SJCRH30 (cell line): Measurements from ENCODE around the gene ZNF544. TPM values are rescaled to one million over a fixed set of nuclear protein-coding genes. Genes with fewer than 3 reads are reported as not detected.
"Not testable (repeated sequence)": the region's sequence is repeated elsewhere in the genome, so short reads cannot be mapped to it uniquely, and the experiment has no call there.

Source experiments
- DNase-seq, 2 experiments: peaks; one replicate each; pipeline ENCODE4 v3.0.0-alpha.2; 2015 to 2020
- H3K27ac ChIP-seq: fragments of 250-450 bp; sonication (Bioruptor Pico); 2 replicates; pipeline ENCODE4 v1.5.1; 2020; ENCODE audit warnings: mild to moderate bottlenecking, moderate library complexity
- H3K27me3 ChIP-seq: fragments of 250-450 bp; sonication (Bioruptor Pico); 2 replicates; pipeline ENCODE4 v1.5.1; 2020; ENCODE audit warnings: mild to moderate bottlenecking, moderate library complexity
- H3K36me3 ChIP-seq: fragments of 250-450 bp; sonication (Bioruptor Pico); 2 replicates; pipeline ENCODE4 v1.5.1; 2020; ENCODE audit warnings: mild to moderate bottlenecking, moderate library complexity
- H3K4me1 ChIP-seq: fragments of 250-450 bp; sonication (Bioruptor Pico); 2 replicates; pipeline ENCODE4 v1.5.1; 2020; ENCODE audit warnings: mild to moderate bottlenecking, moderate library complexity
- H3K4me3 ChIP-seq: fragments of 250-450 bp; sonication (Bioruptor Pico); 2 replicates; pipeline ENCODE4 v1.5.1; 2020; ENCODE audit warnings: mild to moderate bottlenecking, moderate library complexity
- H3K9me3 ChIP-seq: fragments of 250-450 bp; sonication (Bioruptor Pico); replicated peaks from 2 replicates; pipeline ENCODE4 v1.5.1; 2020; ENCODE audit warnings: mild to moderate bottlenecking, moderate library complexity
- total RNA-seq: library from RNA; depleted of rRNA; stranded (reverse); fragments of >200 nt; shearing (Covaris generic); gene quantifications from 2 replicates; pipeline ENCODE4 v1.2.3, GENCODE V29; 2014

The ZNF544 gene
- total RNA-seq, 1 experiment from 2014 or later: 40.5 TPM

GRCh38 chr19:58218899-58219298 is 9.8 kb upstream of the ZNF544 start:
- Histone ChIP-seq H3K9me3 (peaks cover 3% of the 10 kb centered on the region; the same call in 1 of the 2 replicates), H3K27me3 (no peaks in the 10 kb centered on the region), H3K36me3 (peaks cover 4% of the 10 kb centered on the region), H3K4me1 (no peaks in the 10 kb centered on the region), H3K4me3 (no peak overlapping the region), H3K27ac (no peak overlapping the region)
- peak; percentile 19 to 43 for DNase-seq

DNA sequence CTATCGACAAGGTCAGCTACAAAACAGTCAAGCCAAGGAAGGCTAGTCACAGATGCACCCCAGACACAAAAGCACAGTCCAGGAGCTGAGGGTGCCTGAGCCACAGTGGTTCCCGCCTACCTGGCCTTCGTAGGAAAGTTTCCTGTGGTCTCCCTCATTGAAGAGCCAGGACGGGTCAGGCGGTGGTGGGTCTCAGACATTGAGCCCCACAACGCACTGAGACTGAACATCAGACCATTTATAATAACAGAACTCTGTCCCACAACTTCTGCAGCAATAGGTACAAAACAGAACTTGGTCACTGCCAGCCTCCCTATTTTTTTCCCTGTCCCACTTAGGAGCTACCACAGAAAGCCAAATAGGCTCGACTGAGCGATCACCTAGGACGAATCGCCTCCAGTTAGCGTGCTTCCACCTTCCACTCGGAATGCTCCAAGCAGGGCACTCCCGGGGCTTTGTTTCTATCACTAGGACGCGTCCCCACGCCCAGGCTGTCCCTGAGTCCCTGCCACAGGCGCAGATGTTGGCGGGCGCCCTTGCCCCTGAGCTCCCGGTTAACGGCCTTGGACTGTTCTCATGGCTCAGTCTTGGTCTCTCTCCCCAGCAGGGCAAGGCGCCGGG is 640 bp upstream of the ZNF544 start:
- H3K36me3 ChIP-seq: peaks cover 35% of the 10 kb centered on the region
- peak overlapping the region; percentile 71 for H3K27ac ChIP-seq
- DNase-seq: peak in 1 of 2 experiments; percentile 30
- H3K4me1 ChIP-seq: no peaks in the 10 kb centered on the region
- no peaks in the 10 kb centered on the region for H3K27me3 ChIP-seq
- peak overlapping the region; percentile 99 for H3K4me3 ChIP-seq
- H3K9me3 ChIP-seq: peaks cover 15% of the 10 kb centered on the region

DNA sequence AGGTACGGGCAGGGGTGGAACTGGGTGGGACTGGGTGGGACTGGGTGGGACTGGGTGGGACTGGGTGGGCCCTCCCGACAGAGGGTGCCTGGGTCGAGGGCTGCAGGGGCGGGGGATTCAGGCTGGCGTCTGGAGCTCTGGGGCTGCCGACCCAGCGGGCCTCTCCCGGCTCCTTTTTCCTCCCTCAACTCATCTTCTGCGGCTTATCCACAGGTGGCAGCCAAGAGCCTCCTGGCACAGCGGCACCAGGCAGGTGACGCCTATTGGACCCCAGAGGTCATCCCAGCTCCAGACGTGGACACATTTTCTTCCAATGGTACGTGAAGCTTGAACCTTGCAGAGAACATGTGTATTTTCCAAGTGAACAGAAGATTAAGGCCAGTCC is 533 bp downstream of the ZNF544 start:
- DNase-seq: peak; percentile 11 to 17
- H3K27me3 ChIP-seq: no peaks in the 10 kb centered on the region
- no peaks in the 10 kb centered on the region for H3K4me1 ChIP-seq
- H3K36me3 ChIP-seq: peaks cover 47% of the 10 kb centered on the region
- H3K4me3 ChIP-seq: peak overlapping the region; percentile 99
- H3K9me3 ChIP-seq: peaks cover 15% of the 10 kb centered on the region
- no peak overlapping the region; the same call in 1 of the 2 replicates for H3K27ac ChIP-seq

DNA sequence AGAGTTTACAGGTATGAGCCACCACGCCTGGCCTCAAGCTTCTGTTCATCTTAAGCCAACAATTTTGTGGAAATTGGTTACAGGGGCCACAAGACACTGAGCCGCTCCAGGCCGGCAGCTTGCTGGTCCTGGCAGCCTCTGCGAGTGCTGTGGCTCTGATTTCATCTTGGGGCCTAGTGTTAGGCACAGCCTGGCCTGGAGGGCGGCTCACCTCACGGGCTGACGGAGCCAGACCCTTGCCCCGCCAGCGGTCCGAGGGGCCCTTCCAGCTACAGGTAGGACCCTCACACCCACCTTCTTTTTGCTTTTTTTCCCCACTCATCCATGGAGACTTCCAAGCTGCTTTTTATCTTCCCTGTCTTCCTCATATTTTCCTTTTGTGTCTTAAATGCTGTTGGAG is 8.6 kb downstream of the ZNF544 start:
- no peak for DNase-seq
- Histone ChIP-seq H3K9me3 (peaks cover 9% of the 10 kb centered on the region), H3K4me1 (no peaks in the 10 kb centered on the region), H3K27ac (no peak overlapping the region), H3K27me3 (no peaks in the 10 kb centered on the region), H3K36me3 (peaks cover 82% of the 10 kb centered on the region), H3K4me3 (no peak overlapping the region)

GRCh38 chr19:58243351-58243750 is 14.6 kb downstream of the ZNF544 start:
- no peaks in the 10 kb centered on the region for H3K27me3 ChIP-seq
- no peak overlapping the region for H3K27ac ChIP-seq
- H3K4me1 ChIP-seq: no peaks in the 10 kb centered on the region
- no peak for DNase-seq
- peaks cover 7% of the 10 kb centered on the region for H3K9me3 ChIP-seq
- H3K4me3 ChIP-seq: no peak overlapping the region
- H3K36me3 ChIP-seq: peaks cover 83% of the 10 kb centered on the region

DNA sequence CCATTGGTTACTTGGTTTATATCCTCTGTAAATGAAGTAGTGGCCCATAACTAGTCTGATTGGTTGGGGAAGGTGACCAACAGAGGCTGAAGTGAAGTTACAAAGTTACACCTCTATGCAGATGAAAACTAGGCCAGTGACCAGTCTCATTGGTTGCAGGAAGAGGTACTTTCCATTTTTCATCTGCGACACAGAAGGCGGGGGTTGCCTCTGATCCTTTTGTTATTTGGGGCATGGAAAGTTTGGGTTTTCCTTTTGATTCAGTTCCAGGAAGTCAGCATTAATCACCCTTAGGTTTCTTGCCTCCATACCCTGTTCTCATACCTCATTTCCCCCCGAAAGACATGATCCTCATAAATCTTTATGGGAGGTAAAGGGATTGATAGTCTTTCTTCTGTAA is 20.2 kb downstream of the ZNF544 start:
- H3K36me3 ChIP-seq: peaks cover 99% of the 10 kb centered on the region
- no peak overlapping the region for H3K27ac ChIP-seq
- no peaks in the 10 kb centered on the region for H3K27me3 ChIP-seq
- no peak overlapping the region for H3K4me3 ChIP-seq
- no peak for DNase-seq
- H3K9me3 ChIP-seq: peaks cover 56% of the 10 kb centered on the region
- no peaks in the 10 kb centered on the region for H3K4me1 ChIP-seq

DNA sequence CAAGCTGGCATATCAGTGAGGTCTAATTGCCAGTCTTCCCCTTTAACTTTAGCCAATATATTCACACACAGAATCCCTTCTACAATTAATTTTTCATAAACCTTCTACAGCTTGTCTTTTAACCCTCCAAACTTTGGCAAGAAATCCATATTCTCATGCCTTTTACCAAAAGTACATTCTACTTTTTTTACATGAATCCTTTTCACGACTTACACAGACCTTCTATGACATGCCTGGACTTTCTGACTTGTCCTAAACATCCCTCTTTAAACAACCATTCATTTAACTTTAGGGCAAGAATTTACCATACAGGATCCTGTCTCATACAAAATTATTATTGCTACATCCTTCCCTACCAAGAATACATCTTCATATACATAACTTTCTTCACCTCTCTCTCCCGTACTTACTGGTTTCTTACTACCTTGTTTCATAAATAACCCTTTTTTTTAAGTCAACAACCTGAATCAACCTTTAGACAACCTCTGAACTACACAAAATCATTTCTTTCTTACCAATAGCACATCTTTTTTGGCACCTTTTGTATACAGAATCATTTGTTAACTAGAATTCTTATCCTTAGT is 23.5 kb downstream of the ZNF544 start:
- Histone ChIP-seq H3K27me3 (no peaks in the 10 kb centered on the region), H3K27ac (no peak overlapping the region), H3K36me3 (peaks cover 96% of the 10 kb centered on the region), H3K4me3 (no peak overlapping the region), H3K4me1 (no peaks in the 10 kb centered on the region), H3K9me3 (peaks cover 66% of the 10 kb centered on the region)
- peak; percentile 30 to 44 for DNase-seq

DNA sequence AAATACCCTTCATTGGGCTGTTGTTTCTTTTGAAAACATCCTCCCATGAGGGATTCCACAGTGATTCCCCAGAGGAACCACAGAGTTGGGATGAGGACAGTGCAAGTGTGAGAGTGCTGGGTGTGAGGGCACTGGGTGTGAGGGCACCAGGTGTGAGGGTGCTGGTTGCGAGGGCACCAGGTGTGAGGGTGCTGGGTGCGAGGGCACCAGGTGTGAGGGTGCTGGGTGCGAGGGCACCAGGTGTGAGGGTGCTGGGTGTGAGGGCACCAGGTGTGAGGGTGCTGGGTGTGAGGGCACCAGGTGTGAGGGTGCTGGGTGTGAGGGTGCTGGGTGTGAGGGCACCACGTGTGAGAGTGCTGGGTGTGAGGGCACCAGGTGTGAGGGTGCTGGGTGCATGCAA is 29.5 kb downstream of the ZNF544 start:
- H3K4me1 ChIP-seq, H3K4me3 ChIP-seq, H3K27me3 ChIP-seq, DNase-seq, H3K27ac ChIP-seq: not testable (repeated sequence)
- peaks cover 71% of the 10 kb centered on the region for H3K9me3 ChIP-seq
- peaks cover 92% of the 10 kb centered on the region for H3K36me3 ChIP-seq

- DNase-seq: no peak
These were observed 32.9 kb downstream of the ZNF544 start for GRCh38 chr19:58261600-58261967.

DNA sequence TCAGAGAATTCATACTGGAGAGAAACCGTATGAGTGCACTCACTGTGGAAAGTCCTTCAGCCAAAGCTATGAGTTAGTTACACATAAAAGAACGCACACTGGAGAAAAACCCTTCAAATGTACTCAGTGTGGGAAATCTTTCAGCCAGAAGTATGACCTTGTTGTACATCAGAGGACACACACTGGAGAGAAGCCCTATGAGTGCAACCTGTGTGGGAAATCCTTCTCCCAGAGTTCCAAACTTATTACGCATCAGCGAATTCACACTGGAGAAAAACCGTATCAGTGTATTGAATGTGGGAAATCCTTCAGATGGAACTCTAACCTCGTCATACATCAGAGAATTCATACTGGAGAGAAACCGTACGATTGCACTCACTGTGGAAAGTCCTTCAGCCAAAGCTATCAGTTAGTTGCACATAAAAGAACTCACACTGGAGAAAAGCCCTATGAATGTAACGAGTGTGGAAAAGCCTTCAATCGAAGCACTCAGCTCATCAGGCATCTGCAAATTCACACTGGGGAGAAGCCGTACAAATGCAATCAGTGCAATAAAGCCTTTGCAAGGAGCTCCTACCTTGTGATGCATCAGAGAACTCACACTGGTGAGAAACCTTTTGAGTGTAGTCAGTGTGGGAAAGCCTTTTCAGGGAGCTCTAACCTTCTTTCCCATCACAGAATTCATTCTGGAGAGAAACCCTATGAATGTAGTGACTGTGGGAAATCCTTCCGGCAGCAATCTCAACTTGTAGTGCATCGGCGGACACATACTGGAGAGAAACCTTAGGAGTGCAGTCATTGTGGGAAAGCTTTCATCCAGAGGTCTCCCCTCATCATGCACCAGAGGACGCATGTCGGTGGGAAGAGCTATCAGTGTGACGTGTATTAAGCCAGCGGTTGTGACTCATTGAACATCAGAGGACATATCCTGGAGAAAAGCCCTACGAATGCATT is 33.5 kb downstream of the ZNF544 start:
- peak in 1 of 2 experiments; percentile 23 for DNase-seq
- H3K9me3 ChIP-seq: peaks cover 80% of the 10 kb centered on the region
- no peaks in the 10 kb centered on the region for H3K4me1 ChIP-seq
- H3K4me3 ChIP-seq: no peak overlapping the region
- H3K27ac ChIP-seq: no peak overlapping the region
- no peaks in the 10 kb centered on the region for H3K27me3 ChIP-seq
- peaks cover 88% of the 10 kb centered on the region for H3K36me3 ChIP-seq

More at GRCh38 chr19:58261600-58261967, 32.9 kb downstream of the ZNF544 start:
- H3K27ac ChIP-seq: no peak overlapping the region
- no peaks in the 10 kb centered on the region for H3K4me1 ChIP-seq
- peaks cover 76% of the 10 kb centered on the region for H3K9me3 ChIP-seq
- no peaks in the 10 kb centered on the region for H3K27me3 ChIP-seq
- no peak overlapping the region for H3K4me3 ChIP-seq
- H3K36me3 ChIP-seq: peaks cover 88% of the 10 kb centered on the region

DNA sequence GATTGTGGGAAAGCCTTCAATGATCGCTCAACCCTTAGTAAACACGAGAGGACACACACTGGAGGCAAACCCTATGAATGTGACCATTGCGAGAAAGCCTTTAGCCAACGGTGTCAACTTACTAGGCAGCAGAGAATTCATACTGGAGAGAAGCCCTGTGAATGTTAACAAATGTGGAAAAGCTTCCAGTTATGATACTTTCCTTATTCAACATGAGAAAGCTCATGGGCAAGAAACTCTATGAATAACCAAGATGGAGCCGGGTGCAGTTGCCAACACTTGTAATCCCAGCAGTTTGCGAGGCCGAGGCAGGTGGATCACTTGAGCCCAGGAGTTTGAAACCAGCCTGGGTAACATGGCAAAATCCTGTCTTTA is 34.2 kb downstream of the ZNF544 start:
- H3K4me3 ChIP-seq: no peak overlapping the region
- no peaks in the 10 kb centered on the region for H3K27me3 ChIP-seq
- no peak for DNase-seq
- H3K36me3 ChIP-seq: peaks cover 81% of the 10 kb centered on the region
- H3K9me3 ChIP-seq: peaks cover 76% of the 10 kb centered on the region
- H3K4me1 ChIP-seq: no peaks in the 10 kb centered on the region
- no peak overlapping the region for H3K27ac ChIP-seq

DNA sequence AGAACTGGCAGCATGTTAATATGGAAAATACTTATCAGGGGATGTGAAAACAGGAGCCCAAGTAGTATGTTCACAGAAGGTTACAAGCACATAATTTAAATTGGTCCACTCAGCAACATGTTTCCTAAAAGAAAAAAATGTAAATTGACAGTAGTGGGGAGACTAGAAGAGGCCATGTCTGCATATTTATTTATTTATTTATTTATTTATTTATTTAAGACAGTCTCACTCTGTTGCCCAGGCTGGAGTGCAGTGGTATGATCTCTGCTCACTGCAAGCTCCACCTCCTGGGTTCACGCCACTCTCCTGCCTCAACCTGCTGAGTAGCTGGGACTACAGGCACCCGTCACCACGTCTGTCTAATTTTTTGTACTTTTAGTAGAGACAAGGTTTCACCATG is 36.4 kb downstream of the ZNF544 start:
- Histone ChIP-seq H3K9me3 (peaks cover 69% of the 10 kb centered on the region), H3K4me3 (no peak overlapping the region), H3K36me3 (peaks cover 64% of the 10 kb centered on the region), H3K27me3 (no peaks in the 10 kb centered on the region), H3K4me1 (no peaks in the 10 kb centered on the region), H3K27ac (no peak overlapping the region)
- DNase-seq: no peak

DNA sequence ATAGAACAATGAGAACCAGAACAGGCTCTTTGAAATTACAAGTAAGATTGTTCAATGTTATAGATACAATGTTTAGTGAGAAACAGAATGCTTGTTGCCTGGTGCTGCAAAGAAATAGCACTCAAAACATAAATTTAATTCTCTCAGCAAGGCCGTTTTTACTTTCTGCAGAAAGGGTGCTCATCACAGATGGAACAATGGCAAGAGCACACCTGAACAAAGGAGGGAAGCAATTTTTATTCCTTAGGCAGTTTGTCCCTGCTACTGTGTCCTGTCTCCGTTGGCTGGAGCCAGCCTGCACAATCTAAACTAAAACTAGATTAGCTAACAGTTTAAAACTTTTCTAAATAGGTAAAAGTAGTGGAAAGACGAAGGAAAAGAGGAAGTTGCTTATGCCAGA is 39.6 kb downstream of the ZNF544 start:
- DNase-seq: no peak
- Histone ChIP-seq H3K27ac (no peak overlapping the region), H3K9me3 (peaks cover 42% of the 10 kb centered on the region), H3K27me3 (no peaks in the 10 kb centered on the region), H3K4me1 (no peaks in the 10 kb centered on the region), H3K36me3 (peaks cover 52% of the 10 kb centered on the region), H3K4me3 (no peak overlapping the region)

- no peaks in the 10 kb centered on the region for H3K27me3 ChIP-seq
- no peak overlapping the region for H3K4me3 ChIP-seq
- H3K27ac ChIP-seq: no peak overlapping the region
- no peak for DNase-seq
- H3K9me3 ChIP-seq: peaks cover 16% of the 10 kb centered on the region
- peaks cover 33% of the 10 kb centered on the region for H3K36me3 ChIP-seq
- no peaks in the 10 kb centered on the region for H3K4me1 ChIP-seq
These were observed 46.1 kb downstream of the ZNF544 start for GRCh38 chr19:58274771-58275201.

DNA sequence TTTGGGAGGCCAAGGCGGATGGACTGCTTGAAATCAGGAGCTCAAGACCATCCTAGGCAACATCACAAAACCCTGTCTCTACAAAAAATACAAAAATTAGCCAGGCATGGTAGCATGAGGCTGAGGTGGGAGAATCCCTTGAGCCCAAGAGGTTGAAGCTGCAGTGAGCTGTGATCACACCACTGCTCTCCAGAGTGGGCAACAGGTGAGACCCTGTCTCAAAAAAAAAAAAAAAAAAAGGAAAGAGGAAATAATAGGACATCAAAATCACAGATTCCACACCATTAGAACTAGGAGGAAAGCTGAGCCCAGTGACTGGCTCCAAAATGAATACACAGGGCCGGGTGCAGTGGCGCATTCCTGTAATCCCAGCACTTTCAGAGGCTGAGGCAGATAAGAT is 46.9 kb downstream of the ZNF544 start:
- H3K4me3 ChIP-seq: no peak overlapping the region
- H3K9me3 ChIP-seq: peaks cover 21% of the 10 kb centered on the region
- H3K36me3 ChIP-seq: peaks cover 41% of the 10 kb centered on the region
- no peaks in the 10 kb centered on the region for H3K27me3 ChIP-seq
- DNase-seq: no peak
- 0 out of 2 replicates have a peak, but pooled peaks cover 2% of the 10 kb centered on the region for H3K4me1 ChIP-seq
- H3K27ac ChIP-seq: no peak overlapping the region
